HEK293 (cell line): ENCODE data around the gene BUB1B.

ENCODE experiments used
- CTCF ChIA-PET: fragments of 350-600 bp; formaldehyde crosslinking; extraction: SDS; loops from one replicate; lab custom pipeline; 2021; ENCODE audit warnings: antibody characterized with exemption; lab: Yijun Ruan, JAX
- POLR2A ChIA-PET: fragments of 300-600 bp; formaldehyde crosslinking; extraction: SDS; loops from one replicate; lab custom pipeline; 2020; ENCODE audit warnings: antibody characterized with exemption, inconsistent platforms; lab: Yijun Ruan, JAX
- H3K27ac ChIP-seq: fragments of 200-500 bp; sonication (Bioruptor generic); 2 replicates; pipeline ENCODE4 v1.5.1; 2014; ENCODE audit warnings: low read depth, low read length, control low read depth, inconsistent platforms; ENCODE audit errors: extremely low read depth
- H3K36me3 ChIP-seq, 2 experiments: fragments of 200-500 bp in 1 of 2; sonication (Bioruptor generic) in 1 of 2; 1 replicate in 1 of 2; 2 replicates in 1 of 2; pipeline ENCODE4 v1.5.1; 2014 to 2017; ENCODE audit warnings: inconsistent platforms in 2 of 2, low read length in 2 of 2; ENCODE audit not compliant: control insufficient read depth in 2 of 2, insufficient read depth in 1 of 2
- H3K4me1 ChIP-seq: fragments of 200-500 bp; sonication (Bioruptor generic); 2 replicates; pipeline ENCODE4 v1.5.1; 2014; ENCODE audit warnings: mild to moderate bottlenecking, low read length, inconsistent platforms; ENCODE audit not compliant: control insufficient read depth, insufficient read depth
- H3K4me3 ChIP-seq: 2 replicates; pipeline ENCODE4 v1.5.1; 2011; ENCODE audit warnings: low read depth, mild to moderate bottlenecking, control low read depth, low read length, moderate library complexity
- H3K9me3 ChIP-seq: fragments of 200-500 bp; sonication (Bioruptor generic); 2 replicates; pipeline ENCODE4 v1.5.1; 2014; ENCODE audit warnings: low read depth, low read length, inconsistent platforms; ENCODE audit not compliant: control insufficient read depth, insufficient read depth
- GFI1B ChIP-seq: fragments of 450-650 bp; formaldehyde crosslinking; IDR thresholded peaks from 2 replicates; pipeline ENCODE4 v1.5.1; 2016; ENCODE audit warnings: missing biosample characterization, missing genetic modification characterization
- HOXD13 ChIP-seq: sonication (generic); formaldehyde crosslinking; IDR thresholded peaks from 2 replicates; pipeline ENCODE4 v1.8.0; 2022; ENCODE audit warnings: missing genetic modification reagents, borderline replicate concordance
- KLF17 ChIP-seq: fragments of 450-650 bp; formaldehyde crosslinking; IDR thresholded peaks from 2 replicates; pipeline ENCODE4 v1.5.1; 2016; ENCODE audit warnings: missing biosample characterization, missing genetic modification characterization
- PBX3 ChIP-seq: sonication (generic); formaldehyde crosslinking; IDR thresholded peaks from 2 replicates; pipeline ENCODE4 v1.8.1; 2022; ENCODE audit warnings: mild to moderate bottlenecking, moderate library complexity, missing genetic modification reagents
- TRIM28 ChIP-seq: IDR thresholded peaks from 2 replicates; pipeline ENCODE4 v1.6.1; 2011; ENCODE audit warnings: low read length, control low read depth, borderline replicate concordance
- ZNF121 ChIP-seq: fragments of 450-650 bp; formaldehyde crosslinking; IDR thresholded peaks from 2 replicates; pipeline ENCODE4 v1.5.1; 2016; ENCODE audit warnings: missing biosample characterization, missing genetic modification characterization
- ZNF350 ChIP-seq: fragments of 450-650 bp; formaldehyde crosslinking; IDR thresholded peaks from 2 replicates; pipeline ENCODE4 v1.5.0; 2017; ENCODE audit warnings: missing biosample characterization, mild to moderate bottlenecking, missing genetic modification characterization
- ZNF561 ChIP-seq: fragments of 450-650 bp; IDR thresholded peaks from 2 replicates; pipeline ENCODE4 v1.5.1; 2018; ENCODE audit warnings: missing biosample characterization, missing genetic modification characterization, borderline replicate concordance
- ZNF830 ChIP-seq: fragments of 450-650 bp; IDR thresholded peaks from 2 replicates; pipeline ENCODE4 v1.5.0; 2018; ENCODE audit warnings: missing biosample characterization, missing genetic modification characterization, low read depth, mild to moderate bottlenecking, moderate library complexity

The BUB1B gene

GRCh38 chr15:40270246-40270995 lies 109.6 kb downstream of the BUB1B start:
- no peak for TF ChIP-seq KLF17 (tag by site-specific recombination)
- TF ChIP-seq ZNF830 (tag by site-specific recombination), result no peak
- no peak for TF ChIP-seq HOXD13
- TF ChIP-seq ZNF121, result no peak
- no peak for TF ChIP-seq GFI1B (tag by site-specific recombination)
- TF ChIP-seq ZNF350, result no peak
- no peak for TF ChIP-seq PBX3 (CRISPR knock-in tag)
- TF ChIP-seq ZNF561 (tag by site-specific recombination), result no peak
- no peak for TF ChIP-seq TRIM28
- Histone ChIP-seq H3K27ac (no peak overlapping the region), H3K4me3 (no peak overlapping the region), H3K4me1 (no peaks in the 10 kb centered on the region; the same call in 1 of the 2 replicates), H3K36me3 (no peaks in the 10 kb centered on the region), H3K9me3 (no peaks in the 10 kb centered on the region)
- ChIA-PET POLR2A (no interaction called here), CTCF (interaction anchor here (0.6 to 10.6 kb wide), 6 partner anchors 9 to 380 kb away, joined by 3 to 248 read pairs (median 4); partner anchors contain the start of gene PLCB2)
